ENCODE measurements around the gene MED28.

- TF ChIP-seq CTCF (IDR thresholded peaks at IDR 0.05): no peak
- TF ChIP-seq POLR2AphosphoS5 (IDR thresholded peaks at IDR 0.05): no peak
These were observed 27.9 kb downstream of the MED28 start for GRCh38 chr4:17642398-17642783.

All from stomach (tissue), 4 donors.